Heart left ventricle (tissue), 16 donors: ENCODE measurements around the gene MESP2. TPM values are rescaled to one million over a fixed set of nuclear protein-coding genes. Genes with fewer than 3 reads are reported as not detected.

Source experiments
- ATAC-seq, 4 donors: fragments of 200-7000 bp; cut with Tn5 transposase; one replicate each; pipeline ENCODE4 v1.9.1; 2020 to 2022; ENCODE audit warnings: moderate library complexity in 4 of 4, mild to moderate bottlenecking in 3 of 4, moderate number of reproducible peaks in 1 of 4
- DNase-seq, 5 donors: peaks; one replicate each; pipeline ENCODE4 v3.0.0-alpha.2; 2020
- H3K27ac ChIP-seq, 12 donors: fragments of 200-600 bp; sonication (generic) in 4 of 12; one replicate each; pipeline versions ENCODE4 v1.5.0 to v1.8.0; 2016 to 2022; ENCODE audit warnings: mild to moderate bottlenecking in 2 of 12
- H3K27me3 ChIP-seq, 9 donors: fragments of 200-600 bp; sonication (generic) in 2 of 9; one replicate each; pipeline versions ENCODE4 v1.5.1 to v1.8.0; 2016 to 2022; ENCODE audit warnings: mild to moderate bottlenecking in 3 of 9
- H3K36me3 ChIP-seq, 9 donors: fragments of 200-600 bp; sonication (generic) in 2 of 9; one replicate each; pipeline versions ENCODE4 v1.5.0 to v1.8.0; 2018 to 2022; ENCODE audit warnings: mild to moderate bottlenecking in 2 of 9
- H3K4me1 ChIP-seq, 12 donors: fragments of 200-600 bp; sonication (generic) in 4 of 12; one replicate each; pipeline versions ENCODE4 v1.5.0 to v1.8.0; 2016 to 2022; ENCODE audit warnings: mild to moderate bottlenecking in 3 of 12
- H3K4me3 ChIP-seq, 12 donors: fragments of 200-600 bp; sonication (generic) in 4 of 12; one replicate each; pipeline versions ENCODE4 v1.5.0 to v1.8.0; 2017 to 2022; ENCODE audit warnings: mild to moderate bottlenecking in 9 of 12, moderate library complexity in 4 of 12
- H3K9me3 ChIP-seq, 12 donors: fragments of 200-600 bp; sonication (generic) in 4 of 12; one replicate each; pipeline versions ENCODE4 v1.5.0 to v1.8.0; 2016 to 2022; ENCODE audit warnings: mild to moderate bottlenecking in 1 of 12
- POLR2A ChIP-seq, 2 donors: fragments of 450-650 bp; IDR thresholded peaks; one replicate each; pipeline ENCODE4 v1.6.1; 2017; ENCODE audit warnings: antibody characterized with exemption in 2 of 2, mild to moderate bottlenecking in 2 of 2, moderate library complexity in 2 of 2
- WGBS, 4 donors: extraction: QIAGEN DNeasy Blood & Tissue Kit in 2 of 4; methylation state at CpG; one replicate each; pipeline versions ENCODE4 v1.1.5 to v1.1.7; 2013 to 2018; 5-methylcytosine and 5-hydroxymethylcytosine counted together
- intact Hi-C, 10 donors: fragments of 100-400 bp; cut with DNase I; formaldehyde crosslinking; loops; one replicate each; pipeline versions ENCODE4 v1.11.1 to v1.14.2; 2022
- polyA plus RNA-seq, 2 donors: library from polyadenylated mRNA; stranded (reverse); fragments of 200-250 nt; gene quantifications; one replicate each; pipeline ENCODE4 v1.2.3, GENCODE V29; 2013
- total RNA-seq, 9 donors: library from RNA; depleted of rRNA in 2 of 9; stranded (reverse); fragments of >200 nt in 2 of 9; fragmentation: NEBNext Ultra II Directional in 3 of 9; extraction: Animal tissue kit (Norgen Biotek cat#: 25700) in 3 of 9; gene quantifications; one replicate each; pipeline versions ENCODE4 v1.1.0 to v1.2.4, GENCODE V29; 2016 to 2023
- TF ChIP-seq, protein P1 (sequence below), 12 donors: fragments of 200-600 bp; sonication (generic) in 4 of 12; IDR thresholded peaks; one replicate each; pipeline versions ENCODE4 v1.5.0 to v1.8.0; 2018 to 2022; ENCODE audit warnings: antibody characterized with exemption in 12 of 12, mild to moderate bottlenecking in 5 of 12
- donor health status: ischemic (EF 13 %, LVEDD 7.1; RV severe dilation, severe dysfunction).
- donor health status: healthy with polysubstance abuse.
- donor health status: DM: no; HTN: yes; CAD: no.
- donor health status: DM: no; HTN: no; CAD: no.
- donor health status: ischemic (EF 25% LVEDD 6.9; RV normal size, moderate dysfunction).
- donor health status: ischemic (EF 25% LVEDD 5.7; RV mildly dilated, moderate dysfunction).
- donor health status: healthy.
- donor health status: DM: yes; HTN: yes; CAD: no.
- donor health status: ischemic (EF 35%, LVEDD 5.7; RV mildly dilated, moderate dysfunction).
- donor health status: nonischemic (EF 11% LVEDD 7.7; RV severe dilation, severe dysfunction).
- donor health status: DM: yes; HTN: yes; CAD: no.
- donor health status: PGD.
- donor health status: ischemic (EF 29% LVEDD 5.4; RV normal size, mild dysfunction).
- donor health status: nonischemic (EF 23%, LVEDD 6.1; RV moderate dilation, normal function).

Gene MESP2
- total and polyA plus RNA-seq, 11 donors: 0.16 to 0.65 (median 0.58) TPM; not detected in 7

DNA sequence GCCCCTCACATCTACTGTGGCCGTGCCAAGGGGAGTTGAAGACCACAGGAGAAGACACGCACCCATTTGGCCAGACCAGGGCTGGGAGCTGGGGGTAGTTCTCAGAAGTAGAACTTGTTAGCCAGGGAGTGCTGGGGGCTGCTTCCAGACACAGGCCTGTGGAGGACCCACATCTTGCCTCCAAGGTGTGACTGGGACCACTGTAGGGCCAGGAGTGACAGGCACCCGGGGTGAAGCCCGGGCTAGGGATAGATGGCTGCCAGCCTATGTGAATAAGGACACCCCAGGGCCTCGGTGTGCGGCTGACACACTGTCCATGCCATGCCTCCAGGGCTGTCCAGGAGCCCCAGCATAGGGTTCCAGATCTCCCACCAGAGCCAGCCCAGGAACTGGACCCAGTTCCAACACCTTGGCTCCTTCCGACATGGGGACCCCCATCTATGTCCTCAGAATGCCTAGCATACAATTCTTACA is 36.8 kb downstream of the MESP2 start:
- 98 to 100% (median 98%) methylated on average over 6 to 7 of the region's 7 CpGs for WGBS, 4 donors
- DNase-seq: peak in 1 of 5 donors; percentile 60
- ATAC-seq: no peak
- Histone ChIP-seq H3K4me3 (peak overlapping the region in 1 of 12 donors; percentile 69), H3K4me1 (peaks cover 0 to 44% (median 12%) of the 10 kb centered on the region in 12 donors), H3K27ac (peak overlapping the region in 2 of 12 donors; percentile 18 to 54), H3K36me3 (no peaks in the 10 kb centered on the region), H3K9me3 (peaks cover 0 to 6% (median 0%) of the 10 kb centered on the region in 12 donors), H3K27me3 (peaks cover 8 to 39% (median 22%) of the 10 kb centered on the region in 9 donors)
- intact Hi-C loops: no loop called here
- TF ChIP-seq POLR2A (IDR thresholded peaks at IDR 0.05): no peak
- TF ChIP-seq, protein P1, sequence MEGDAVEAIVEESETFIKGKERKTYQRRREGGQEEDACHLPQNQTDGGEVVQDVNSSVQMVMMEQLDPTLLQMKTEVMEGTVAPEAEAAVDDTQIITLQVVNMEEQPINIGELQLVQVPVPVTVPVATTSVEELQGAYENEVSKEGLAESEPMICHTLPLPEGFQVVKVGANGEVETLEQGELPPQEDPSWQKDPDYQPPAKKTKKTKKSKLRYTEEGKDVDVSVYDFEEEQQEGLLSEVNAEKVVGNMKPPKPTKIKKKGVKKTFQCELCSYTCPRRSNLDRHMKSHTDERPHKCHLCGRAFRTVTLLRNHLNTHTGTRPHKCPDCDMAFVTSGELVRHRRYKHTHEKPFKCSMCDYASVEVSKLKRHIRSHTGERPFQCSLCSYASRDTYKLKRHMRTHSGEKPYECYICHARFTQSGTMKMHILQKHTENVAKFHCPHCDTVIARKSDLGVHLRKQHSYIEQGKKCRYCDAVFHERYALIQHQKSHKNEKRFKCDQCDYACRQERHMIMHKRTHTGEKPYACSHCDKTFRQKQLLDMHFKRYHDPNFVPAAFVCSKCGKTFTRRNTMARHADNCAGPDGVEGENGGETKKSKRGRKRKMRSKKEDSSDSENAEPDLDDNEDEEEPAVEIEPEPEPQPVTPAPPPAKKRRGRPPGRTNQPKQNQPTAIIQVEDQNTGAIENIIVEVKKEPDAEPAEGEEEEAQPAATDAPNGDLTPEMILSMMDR (IDR thresholded peaks at IDR 0.05): no peak

DNA sequence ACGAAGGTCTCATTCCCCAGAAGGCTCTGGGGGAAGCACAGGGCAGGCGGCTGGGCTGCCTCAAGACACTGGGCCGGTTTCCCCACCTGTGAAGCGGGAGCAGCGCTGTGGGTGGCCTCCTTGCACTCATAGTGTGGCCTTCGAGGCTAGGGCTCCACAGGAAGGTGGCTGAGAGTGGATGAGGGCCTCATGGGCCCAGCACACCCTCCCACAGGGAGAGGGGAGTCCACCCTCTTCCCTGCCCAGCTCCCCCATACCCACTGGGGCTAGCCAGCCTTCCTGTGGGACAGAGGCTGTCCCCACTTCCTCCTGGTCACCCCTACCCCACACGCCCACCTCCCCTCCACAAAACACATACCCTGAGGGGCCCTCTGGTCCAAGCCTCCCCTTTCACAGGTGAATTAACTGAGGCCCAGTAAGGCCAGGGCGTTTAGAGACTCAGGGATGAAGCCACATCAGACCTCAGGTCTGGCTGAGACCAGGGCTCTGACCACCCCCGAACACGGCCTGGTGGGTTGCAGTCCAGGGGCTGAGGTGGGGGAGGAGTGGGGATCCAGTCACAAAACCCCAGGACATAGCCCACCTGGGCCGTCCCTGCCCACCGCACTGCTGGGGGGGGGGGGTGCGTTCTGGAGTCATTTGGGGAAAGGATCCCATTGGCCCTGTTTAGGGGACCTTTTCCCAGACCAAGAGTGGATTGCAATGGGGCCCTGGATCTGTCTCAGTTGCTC is 37.4 kb downstream of the MESP2 start:
- DNase-seq (no peak), ATAC-seq (no peak)
- H3K4me3 ChIP-seq: peak overlapping the region in 10 of 12 donors; percentile 46 to 69 (median 54)
- H3K4me1 ChIP-seq: peaks cover 0 to 44% (median 12%) of the 10 kb centered on the region in 12 donors
- intact Hi-C loops: no loop called here
- WGBS, 4 donors: 71 to 90% (median 79%) methylated on average over 12 to 13 of the region's 13 CpGs
- H3K27ac ChIP-seq: peak overlapping the region in 2 of 12 donors; percentile 66 to 78
- TF ChIP-seq, protein P1 (IDR thresholded peaks at IDR 0.05): no peak
- no peak for TF ChIP-seq POLR2A (IDR thresholded peaks at IDR 0.05)
- H3K27me3 ChIP-seq: peaks cover 8 to 39% (median 22%) of the 10 kb centered on the region in 9 donors
- H3K36me3 ChIP-seq: no peaks in the 10 kb centered on the region
- H3K9me3 ChIP-seq: peaks cover 0 to 6% (median 0%) of the 10 kb centered on the region in 12 donors

DNA sequence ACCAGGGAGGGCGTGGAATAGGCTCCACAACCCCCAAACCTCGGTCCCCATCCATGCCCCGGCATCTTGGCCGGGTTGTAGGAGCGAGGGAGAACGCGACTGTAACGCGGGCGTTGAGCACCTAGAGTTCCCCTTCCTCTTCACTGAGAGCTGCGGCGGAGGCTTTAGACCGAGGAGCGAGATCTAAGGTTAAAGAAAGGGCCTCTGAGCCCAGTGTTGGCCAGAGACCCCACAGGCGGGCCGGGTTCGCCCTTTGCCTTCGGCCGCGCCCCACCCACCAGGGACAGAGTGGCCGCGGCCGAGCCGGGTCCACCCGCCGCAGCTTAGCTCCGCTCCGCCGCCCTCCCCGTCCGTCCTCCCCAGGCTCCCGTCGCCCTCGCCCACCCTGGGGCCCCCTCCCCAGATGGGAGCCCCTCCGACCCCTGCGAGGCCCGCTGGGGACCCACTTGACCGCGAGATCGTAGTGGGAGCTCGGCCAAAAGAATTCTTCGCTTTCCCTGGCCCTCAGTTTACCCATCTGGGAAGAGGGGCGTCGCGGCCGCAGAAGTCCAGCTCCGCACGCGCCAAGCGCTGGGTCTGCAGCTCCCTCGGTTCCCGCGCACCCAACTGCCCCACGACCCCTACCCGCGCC is 38.1 kb downstream of the MESP2 start:
- intact Hi-C loops: no loop called here
- no peak for DNase-seq
- 9 to 13% (median 10%) methylated on average over 25 to 56 of the region's 56 CpGs for WGBS, 4 donors
- Histone ChIP-seq H3K27ac (peak overlapping the region in 8 of 12 donors; percentile 11 to 78 (median 32)), H3K4me1 (peaks cover 0 to 38% (median 12%) of the 10 kb centered on the region in 12 donors), H3K36me3 (no peaks in the 10 kb centered on the region), H3K4me3 (peak overlapping the region; percentile 24 to 69 (median 53)), H3K9me3 (peaks cover 0 to 6% (median 0%) of the 10 kb centered on the region in 12 donors), H3K27me3 (peaks cover 8 to 39% (median 22%) of the 10 kb centered on the region in 9 donors)
- peak in 2 of 4 donors; percentile 12 to 17 for ATAC-seq
- TF ChIP-seq POLR2A (IDR thresholded peaks at IDR 0.05): no peak
- TF ChIP-seq, protein P1 (IDR thresholded peaks at IDR 0.05): no peak

DNA sequence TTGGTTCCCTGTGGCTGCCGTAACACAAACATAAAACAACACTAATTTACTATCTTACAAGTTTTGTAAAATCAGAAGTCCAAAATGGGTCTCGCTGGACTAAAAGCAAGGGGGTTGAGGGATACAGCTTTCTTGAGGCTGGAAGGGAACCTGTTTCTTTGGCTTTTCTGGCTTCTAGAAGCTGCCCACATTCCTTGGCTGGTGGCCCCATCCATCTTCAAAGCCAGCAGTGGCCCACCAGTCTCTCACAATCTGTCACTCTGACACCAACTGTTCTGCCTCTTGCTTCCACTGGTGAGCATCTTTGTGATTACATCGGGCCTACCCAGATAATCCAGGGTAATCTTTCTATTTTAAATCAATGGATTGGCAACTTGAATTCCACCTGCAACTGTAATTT is 39.6 kb downstream of the MESP2 start:
- ATAC-seq (no peak), DNase-seq (no peak)
- Histone ChIP-seq H3K36me3 (no peaks in the 10 kb centered on the region), H3K9me3 (peaks cover 0 to 6% (median 0%) of the 10 kb centered on the region in 12 donors), H3K4me1 (peaks cover 0 to 35% (median 11%) of the 10 kb centered on the region in 12 donors), H3K4me3 (no peak overlapping the region), H3K27ac (no peak overlapping the region), H3K27me3 (peaks cover 8 to 39% (median 22%) of the 10 kb centered on the region in 9 donors)
- intact Hi-C loops: no loop called here
- WGBS, 4 donors: 95 to 98% (median 96%) methylated on average over 3 of the region's 3 CpGs
- TF ChIP-seq, protein P1 (IDR thresholded peaks at IDR 0.05): no peak
- TF ChIP-seq POLR2A (IDR thresholded peaks at IDR 0.05): no peak
